Measurements from ENCODE around the gene LRP1B. TPM values are rescaled to one million over a fixed set of nuclear protein-coding genes. Genes with fewer than 3 reads are reported as not detected.

Gene LRP1B
- total and polyA plus RNA-seq, 2 of the 8 experiments (the other 6 are each of a cell fraction or from before 2014, with no cell fraction given), result 0.03 TPM; not detected in 1

DNA sequence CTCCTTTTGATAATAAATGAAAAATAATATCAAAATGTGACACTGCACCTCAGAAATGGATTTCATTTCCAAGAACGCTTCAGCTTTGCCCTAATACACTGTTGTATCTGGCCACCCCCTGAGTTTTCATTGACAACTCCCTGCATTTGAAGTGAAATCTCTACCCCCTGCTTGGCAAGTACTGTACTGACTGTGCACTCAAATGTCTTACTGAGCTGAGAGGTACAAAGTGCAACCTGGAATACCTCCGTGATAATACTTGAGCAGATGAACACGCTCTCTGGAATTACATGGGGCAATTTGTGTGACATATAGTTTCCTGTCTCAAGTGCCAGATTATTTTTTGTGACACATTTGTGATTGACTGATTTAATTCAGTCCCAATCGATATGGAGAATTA lies 231.1 kb downstream of the LRP1B start:
- Histone ChIP-seq H3K14ac (ENCODE audit: insufficient read length) (no peak overlapping the region), H3K9me3 (ENCODE audit: insufficient read depth in 2 of 2, low read depth in 1 of 2, low read length in 1 of 2) (no peaks in the 10 kb centered on the region), H3K4me3 (ENCODE audit: extremely low read depth in 1 of 4, insufficient read depth in 2 of 4, low read depth in 3 of 4, low read length in 4 of 4) (no peak overlapping the region), H2AFZ (ENCODE audit: low read length) (no peak overlapping the region), H3K79me2 (ENCODE audit: control insufficient read depth in 1 of 2, insufficient read depth in 2 of 2, low read length in 2 of 2) (no peaks in the 10 kb centered on the region), H3K9ac (replicated peaks in 1 of 4; ENCODE audit: extremely low read depth in 1 of 4, low read depth in 3 of 4, low read length in 3 of 4) (no peak overlapping the region), H4K20me1 (replicated peaks in 1 of 2; ENCODE audit: control insufficient read depth in 1 of 2, insufficient read depth in 2 of 2, low read length in 2 of 2) (no peaks in the 10 kb centered on the region), H3K4me1 (replicated peaks in 1 of 4; ENCODE audit: control insufficient read depth in 3 of 4, insufficient read depth in 4 of 4, low read length in 3 of 4) (0 out of 7 replicates have a peak, but pooled peaks cover 0 to 4% (median 1%) of the 10 kb centered on the region in 4 experiments), H2BK5ac (ENCODE audit: low read depth, low read length) (no peak overlapping the region), H3K27ac (ENCODE audit: low read depth, low read length) (no peak overlapping the region), H2AK5ac (ENCODE audit: low read depth, low read length) (no peak overlapping the region), H3K23me2 (ENCODE audit: low read depth, low read length) (no peaks in the 10 kb centered on the region), H2BK12ac (ENCODE audit: low read depth, low read length) (no peak overlapping the region), H4K91ac (replicated peaks; ENCODE audit: insufficient read length, low read length) (no peak overlapping the region), H3K79me1 (ENCODE audit: low read depth, low read length) (no peaks in the 10 kb centered on the region), H4K5ac (ENCODE audit: insufficient read length, low read depth, low read length) (no peak overlapping the region), H3K36me3 (ENCODE audit: control insufficient read depth in 2 of 4, insufficient read depth in 4 of 4, low read length in 3 of 4) (no peaks in the 10 kb centered on the region), H3K56ac (replicated peaks; ENCODE audit: insufficient read length, low read depth, low read length) (no peak overlapping the region), H2BK20ac (ENCODE audit: low read length) (no peak overlapping the region), H3K4ac (replicated peaks; ENCODE audit: insufficient read length, low read depth, low read length) (no peak overlapping the region), H3K4me2 (ENCODE audit: insufficient read depth in 1 of 2, low read depth in 2 of 2, low read length in 2 of 2) (no peak overlapping the region), H4K8ac (ENCODE audit: extremely low read depth, insufficient read depth, low read length) (no peak overlapping the region), H2BK15ac (ENCODE audit: low read length) (no peak overlapping the region), H3K23ac (ENCODE audit: insufficient read length) (no peak overlapping the region), H2BK120ac (replicated peaks; ENCODE audit: low read depth, low read length) (no peak overlapping the region), H3K27me3 (replicated peaks in 1 of 4; ENCODE audit: control insufficient read depth in 3 of 4, extremely low read depth in 1 of 4, insufficient read depth in 3 of 4, low read length in 3 of 4) (no peaks in the 10 kb centered on the region), H3K18ac (ENCODE audit: extremely low read depth, low read length) (no peak overlapping the region)
- POLR2A ChIA-PET (ENCODE audit: partially characterized antibody), result no interaction called here
- no peak for DNase-seq (ENCODE audit: low read depth in 1 of 2, low spot score in 2 of 2)
- CTCF ChIA-PET (ENCODE audit: partially characterized antibody), result interaction anchor here (1.0 kb wide), 1 partner anchor 28 kb away, joined by 3 read pairs; no protein-coding TSS in a partner anchor
- FAIRE-seq, result no peak
- WGBS, 2 experiments (ENCODE audit: extremely low coverage in 1 of 2, insufficient coverage in 1 of 2, insufficient read length in 1 of 2, insufficient replicate concordance in 2 of 2, low coverage in 1 of 2, low lambda C conversion rate in 2 of 2, missing lambda C conversion rate in 1 of 2), result 93% methylated on average over 4 of the region's 4 CpGs; no CpG with 5 or more reads in 1 of the 2 experiments
- TF ChIP-seq ZNF274 (IDR thresholded peaks at IDR 0.05; ENCODE audit: borderline replicate concordance, extremely low read depth, low read length) (no peak), BRCA1 (IDR thresholded peaks at IDR 0.05; ENCODE audit: low read depth, low read length) (no peak), GABPA (IDR thresholded peaks at IDR 0.05; ENCODE audit: borderline replicate concordance, insufficient read depth, low read length) (no peak), SIX5 (IDR thresholded peaks at IDR 0.05; ENCODE audit: low read depth, low read length) (no peak), RFX5 (IDR thresholded peaks at IDR 0.05; ENCODE audit: borderline replicate concordance, low read depth, low read length) (no peak), POLR2A (IDR thresholded peaks at IDR 0.05; ENCODE audit: control extremely low read depth in 1 of 2, low read depth in 2 of 2, low read length in 2 of 2) (no peak), CHD1 (IDR thresholded peaks at IDR 0.05; ENCODE audit: low read depth, low read length) (no peak), SIN3A (conservative IDR thresholded peaks at IDR 0.05 in 1 of 2, IDR thresholded peaks at IDR 0.05 in 1 of 2; ENCODE audit: low read depth in 1 of 2, low read length in 2 of 2) (no peak), JUN (IDR thresholded peaks at IDR 0.05; ENCODE audit: low read depth, low read length) (no peak), FOSL1 (IDR thresholded peaks at IDR 0.05; ENCODE audit: insufficient read depth, low read depth, low read length) (no peak)
- TF ChIP-seq, protein P1, sequence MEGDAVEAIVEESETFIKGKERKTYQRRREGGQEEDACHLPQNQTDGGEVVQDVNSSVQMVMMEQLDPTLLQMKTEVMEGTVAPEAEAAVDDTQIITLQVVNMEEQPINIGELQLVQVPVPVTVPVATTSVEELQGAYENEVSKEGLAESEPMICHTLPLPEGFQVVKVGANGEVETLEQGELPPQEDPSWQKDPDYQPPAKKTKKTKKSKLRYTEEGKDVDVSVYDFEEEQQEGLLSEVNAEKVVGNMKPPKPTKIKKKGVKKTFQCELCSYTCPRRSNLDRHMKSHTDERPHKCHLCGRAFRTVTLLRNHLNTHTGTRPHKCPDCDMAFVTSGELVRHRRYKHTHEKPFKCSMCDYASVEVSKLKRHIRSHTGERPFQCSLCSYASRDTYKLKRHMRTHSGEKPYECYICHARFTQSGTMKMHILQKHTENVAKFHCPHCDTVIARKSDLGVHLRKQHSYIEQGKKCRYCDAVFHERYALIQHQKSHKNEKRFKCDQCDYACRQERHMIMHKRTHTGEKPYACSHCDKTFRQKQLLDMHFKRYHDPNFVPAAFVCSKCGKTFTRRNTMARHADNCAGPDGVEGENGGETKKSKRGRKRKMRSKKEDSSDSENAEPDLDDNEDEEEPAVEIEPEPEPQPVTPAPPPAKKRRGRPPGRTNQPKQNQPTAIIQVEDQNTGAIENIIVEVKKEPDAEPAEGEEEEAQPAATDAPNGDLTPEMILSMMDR (IDR thresholded peaks at IDR 0.05; ENCODE audit: control extremely low read depth in 1 of 3, insufficient read depth in 1 of 3, low read depth in 1 of 3, low read length in 3 of 3), result no peak
- TF ChIP-seq, protein P2, sequence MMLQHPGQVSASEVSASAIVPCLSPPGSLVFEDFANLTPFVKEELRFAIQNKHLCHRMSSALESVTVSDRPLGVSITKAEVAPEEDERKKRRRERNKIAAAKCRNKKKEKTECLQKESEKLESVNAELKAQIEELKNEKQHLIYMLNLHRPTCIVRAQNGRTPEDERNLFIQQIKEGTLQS (IDR thresholded peaks at IDR 0.05; ENCODE audit: insufficient read depth, low read depth, low read length), result no peak

Measured in H1 (cell line).